Measurements from ENCODE around the gene STARD8.
"Not testable (repeated sequence)": the region's sequence is repeated elsewhere in the genome, so short reads cannot be mapped to it uniquely, and the experiment has no call there.

The STARD8 gene

GRCh38 chrX:68719181-68719903 is 71.9 kb downstream of the STARD8 start:
- no peak for FAIRE-seq

- no peak for FAIRE-seq
Observed at GRCh38 chrX:68719904-68720614, 72.6 kb downstream of the STARD8 start.

DNA sequence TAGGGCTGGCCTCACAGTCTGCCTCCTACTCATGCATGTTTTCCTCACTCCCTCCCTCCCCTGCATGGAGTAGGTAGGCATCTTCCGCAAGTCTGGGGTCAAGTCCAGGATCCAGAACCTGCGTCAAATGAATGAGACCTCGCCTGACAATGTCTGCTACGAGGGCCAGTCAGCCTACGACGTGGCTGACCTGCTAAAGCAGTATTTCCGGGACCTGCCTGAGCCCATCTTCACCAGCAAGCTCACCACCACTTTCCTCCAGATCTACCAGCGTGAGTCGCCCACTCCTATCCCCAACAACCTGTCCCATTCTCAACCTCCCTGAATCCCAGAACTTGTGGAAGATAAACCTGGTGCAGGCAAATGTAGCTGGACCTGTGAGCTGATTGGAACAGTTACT is 73.4 kb downstream of the STARD8 start:
- no peak for FAIRE-seq

GRCh38 chrX:68721546-68721945 is 74.1 kb downstream of the STARD8 start:
- no peak for FAIRE-seq

DNA sequence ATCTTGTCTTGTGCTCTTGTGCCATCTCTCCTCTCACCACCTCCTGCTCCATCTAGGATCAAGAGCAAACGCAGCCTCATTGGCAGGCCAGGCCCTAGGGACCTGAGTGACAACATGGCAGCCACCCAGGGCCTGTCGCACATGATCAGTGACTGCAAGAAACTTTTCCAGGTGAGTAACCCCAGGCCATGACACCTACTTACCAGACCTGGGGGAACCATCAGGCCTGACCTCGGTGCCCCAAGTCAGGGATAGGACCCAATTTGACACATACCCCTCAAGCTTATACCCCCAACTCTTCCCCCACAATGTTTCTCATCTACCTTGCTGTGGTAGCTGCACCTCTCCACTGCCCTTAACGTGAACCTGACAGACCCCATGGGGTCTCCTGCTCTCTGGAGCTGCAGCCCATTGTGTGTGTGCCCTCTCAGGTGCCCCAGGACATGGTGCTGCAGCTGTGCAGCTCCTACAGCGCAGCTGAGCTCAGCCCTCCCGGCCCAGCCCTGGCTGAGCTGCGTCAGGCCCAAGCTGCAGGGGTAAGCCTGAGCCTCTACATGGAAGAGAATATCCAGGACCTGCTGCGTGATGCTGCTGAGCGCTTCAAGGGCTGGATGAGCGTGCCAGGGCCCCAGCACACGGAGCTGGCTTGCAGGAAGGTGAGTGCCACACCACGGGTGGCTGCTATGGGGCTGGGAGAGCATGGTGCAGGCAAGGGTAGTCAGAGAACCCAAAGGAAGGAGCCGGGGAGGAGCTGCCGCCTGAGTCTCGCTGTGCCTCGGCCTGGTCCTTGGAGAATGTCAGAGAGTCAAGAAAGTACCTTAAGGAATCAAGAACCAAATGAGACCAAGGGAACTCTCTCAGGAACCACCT is 74.8 kb downstream of the STARD8 start:
- FAIRE-seq, result no peak

GRCh38 chrX:68723491-68724155 is 76.2 kb downstream of the STARD8 start:
- no peak for FAIRE-seq

- no peak for FAIRE-seq
Observed at GRCh38 chrX:68724531-68725020, 77.1 kb downstream of the STARD8 start.

GRCh38 chrX:68725756-68726365 is 78.4 kb downstream of the STARD8 start:
- no peak for FAIRE-seq

- no peak for FAIRE-seq
Observed at GRCh38 chrX:68726366-68726765, 78.9 kb downstream of the STARD8 start.

- FAIRE-seq, result no peak
Observed at GRCh38 chrX:68727696-68728095, 80.2 kb downstream of the STARD8 start.

- FAIRE-seq, result no peak
Observed at GRCh38 chrX:68728186-68728585, 80.7 kb downstream of the STARD8 start.

GRCh38 chrX:68731254-68731653 is 83.8 kb downstream of the STARD8 start:
- no peak for FAIRE-seq

DNA sequence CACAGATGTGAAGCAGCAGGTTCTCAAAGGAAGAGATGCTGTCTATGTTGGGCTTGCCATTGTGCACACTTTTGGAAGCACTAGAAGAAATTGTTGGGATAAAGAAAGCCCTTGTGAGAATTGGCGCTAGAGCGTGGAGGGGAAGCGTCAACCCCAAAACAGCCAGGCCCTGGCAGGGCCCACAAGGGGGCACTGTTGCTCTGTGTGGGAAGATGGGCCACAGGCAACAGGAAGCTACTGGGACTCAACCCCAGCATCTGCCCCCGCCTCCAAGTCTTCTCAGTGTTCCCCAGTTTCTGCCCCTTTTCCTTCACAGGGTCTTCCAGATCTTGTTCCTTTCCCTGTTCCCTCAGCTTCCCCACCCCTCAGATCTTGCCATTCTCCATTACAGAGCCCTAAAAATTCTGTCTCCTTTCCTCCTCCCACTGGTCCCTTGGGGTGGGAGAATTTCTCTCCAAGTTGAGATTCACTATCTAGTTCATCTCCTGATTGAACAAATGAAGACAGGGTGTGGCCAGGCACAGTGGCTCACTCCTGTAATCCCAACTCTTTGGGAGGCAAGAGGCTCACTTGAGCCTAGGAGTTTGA is 85.5 kb downstream of the STARD8 start:
- no peak for FAIRE-seq

DNA sequence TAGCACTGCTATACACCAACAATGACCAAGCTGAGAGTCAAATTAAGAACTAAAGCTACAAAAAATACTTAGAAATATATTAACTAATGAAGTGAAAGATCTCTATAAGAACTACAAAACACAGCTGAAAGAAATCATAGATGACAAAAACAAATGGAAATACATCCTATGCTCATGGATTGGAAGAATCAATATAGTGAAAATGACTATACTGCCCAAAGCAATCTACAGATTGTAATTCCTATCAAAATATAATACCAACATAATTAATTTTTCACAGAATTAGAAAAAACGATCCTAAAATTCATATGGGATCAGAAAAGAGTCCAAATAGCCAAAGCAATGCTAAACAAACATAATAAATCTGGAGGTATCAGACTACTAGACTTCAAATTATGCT is 87.8 kb downstream of the STARD8 start:
- no peak for FAIRE-seq

- not testable (repeated sequence) for FAIRE-seq
Observed at GRCh38 chrX:68741864-68742263, 94.4 kb downstream of the STARD8 start.

DNA sequence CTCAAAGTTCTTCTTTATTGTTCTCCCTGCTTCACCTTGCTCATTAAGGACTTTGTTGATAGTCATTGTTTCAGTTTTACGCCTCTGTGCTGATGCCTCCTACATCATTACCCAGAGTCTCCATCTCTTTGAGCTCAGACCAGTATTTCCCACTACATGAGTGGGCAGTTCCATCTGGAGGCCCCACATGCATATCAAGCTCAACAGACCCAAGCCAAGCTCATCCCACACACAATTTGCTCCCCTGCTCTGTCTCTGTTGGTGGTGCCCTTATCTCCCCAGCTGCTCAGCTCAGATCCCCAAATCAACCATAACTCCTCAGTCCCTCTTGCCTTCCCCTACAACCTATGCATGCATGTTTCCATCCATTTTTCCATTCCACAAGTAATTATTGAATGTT is 96.3 kb downstream of the STARD8 start:
- FAIRE-seq, result no peak

DNA sequence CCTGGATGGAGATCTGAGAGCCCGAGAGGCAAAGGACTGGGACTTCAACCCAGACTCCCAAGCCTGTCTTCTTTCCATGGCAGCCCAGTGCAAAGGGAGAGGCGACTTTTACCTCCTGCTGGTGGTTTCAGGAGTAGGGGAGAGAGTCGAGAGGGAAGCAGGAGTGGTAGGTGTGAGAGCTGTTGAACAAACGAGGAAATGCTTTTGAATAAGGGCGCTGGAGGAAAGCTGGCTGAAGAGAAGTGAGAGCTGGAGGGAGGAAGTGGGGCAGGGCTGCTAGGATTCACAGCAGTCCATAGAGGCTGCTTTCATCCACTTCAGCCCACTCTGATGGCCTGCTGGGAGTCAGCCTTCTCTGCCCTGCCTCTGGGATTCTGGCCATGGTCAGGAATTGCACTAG is 99.5 kb downstream of the STARD8 start:
- FAIRE-seq, result no peak

- no peak for FAIRE-seq
Observed at GRCh38 chrX:68748030-68748429, 100.6 kb downstream of the STARD8 start.

- FAIRE-seq, result no peak
Observed at GRCh38 chrX:68749426-68749825, 102.0 kb downstream of the STARD8 start.

DNA sequence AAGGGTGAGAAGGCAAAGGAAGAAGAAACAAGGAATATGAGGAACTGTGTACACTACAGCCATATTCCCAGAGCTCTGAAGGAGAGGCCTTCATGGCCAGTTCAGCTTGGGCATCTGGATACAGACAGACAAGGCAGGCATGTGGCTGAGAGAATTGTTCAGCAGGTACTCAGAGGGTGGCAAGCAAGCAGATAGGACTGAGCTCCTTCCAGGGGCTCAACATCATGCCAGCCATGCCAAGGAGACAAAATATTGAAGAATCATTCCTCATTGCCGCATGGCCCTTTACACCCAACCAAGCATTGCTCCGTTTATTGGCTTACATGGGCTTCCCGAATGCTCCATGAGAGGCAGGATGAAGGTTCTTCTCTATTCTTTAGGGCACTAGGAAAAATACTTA is 102.8 kb downstream of the STARD8 start:
- FAIRE-seq, result no peak

- no peak for FAIRE-seq
Observed at GRCh38 chrX:68751372-68751771, 103.9 kb downstream of the STARD8 start.

DNA sequence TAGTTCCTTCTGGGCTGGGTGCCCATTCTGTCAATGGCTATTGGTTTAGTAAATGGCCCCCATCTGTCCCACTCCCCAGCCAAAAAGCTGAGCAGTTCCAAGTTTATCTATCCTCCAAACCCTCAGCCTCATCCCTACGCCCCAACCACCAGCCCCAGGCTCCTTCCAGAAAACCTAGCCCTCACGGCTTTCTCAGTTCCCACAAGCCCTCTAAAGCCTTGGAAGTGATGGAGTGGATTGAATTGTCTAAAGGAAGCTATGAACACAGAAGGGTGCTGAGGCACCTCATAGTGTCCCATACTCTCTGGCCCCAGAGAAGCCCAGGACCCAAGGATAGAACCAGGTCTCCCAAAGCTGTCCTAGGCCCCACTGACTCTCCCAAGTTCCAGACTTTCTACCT is 105.8 kb downstream of the STARD8 start:
- FAIRE-seq, result no peak
